Kidney (tissue), 14 donors: ENCODE data around the gene EHBP1. TPM values are rescaled to one million over a fixed set of nuclear protein-coding genes. Genes with fewer than 3 reads are reported as not detected.

ENCODE experiments used
- DNase-seq, 5 donors: peaks; one replicate each; pipeline ENCODE4 v3.0.0-alpha.2; 2013 to 2020
- FAIRE-seq: peaks from 2 replicates; lab custom pipeline; 2012; peaks lifted over from hg19 to GRCh38; lab: Jason Lieb, UNC
- H3K27ac ChIP-seq, 2 donors: one replicate each; pipeline ENCODE4 v1.7.0; 2013; ENCODE audit warnings: low read depth in 2 of 2, low read length in 2 of 2, inconsistent platforms in 1 of 2
- H3K27me3 ChIP-seq: one replicate; pipeline ENCODE4 v1.7.1; 2013; ENCODE audit warnings: low read length, inconsistent platforms; ENCODE audit not compliant: control insufficient read depth, insufficient read depth
- H3K36me3 ChIP-seq, 3 donors: one replicate each; pipeline versions ENCODE4 v1.7.0 to v1.7.1; 2013; ENCODE audit warnings: low read length in 3 of 3, control low read depth in 1 of 3, inconsistent platforms in 1 of 3; ENCODE audit not compliant: insufficient read depth in 3 of 3, control insufficient read depth in 2 of 3
- H3K4me1 ChIP-seq, 3 donors: one replicate each; pipeline versions ENCODE4 v1.7.0 to v1.7.1; 2013; ENCODE audit warnings: low read length in 3 of 3, inconsistent platforms in 1 of 3, low read depth in 1 of 3; ENCODE audit not compliant: control insufficient read depth in 2 of 3, insufficient read depth in 2 of 3
- H3K4me3 ChIP-seq, 3 donors: one replicate each; pipeline versions ENCODE4 v1.7.0 to v1.8.1; 2013; ENCODE audit warnings: low read length in 3 of 3, control low read depth in 1 of 3, inconsistent platforms in 1 of 3
- H3K9ac ChIP-seq, 3 donors: one replicate each; pipeline versions ENCODE4 v1.7.0 to v1.7.1; 2013; ENCODE audit warnings: low read length in 3 of 3, control low read depth in 1 of 3, inconsistent platforms in 1 of 3
- H3K9me3 ChIP-seq, 3 donors: one replicate each; pipeline versions ENCODE4 v1.7.0 to v1.7.1; 2013; ENCODE audit warnings: low read length in 3 of 3, control low read depth in 1 of 3, inconsistent platforms in 1 of 3; ENCODE audit not compliant: control insufficient read depth in 2 of 3, insufficient read depth in 1 of 3
- intact Hi-C: fragments of 100-400 bp; cut with DNase I; formaldehyde crosslinking; loops from one replicate; pipeline ENCODE4 v1.11.1; 2022
- polyA plus RNA-seq: library from polyadenylated mRNA; stranded (reverse); fragments of 350-450 nt; fragmentation: Illumina TruSeq; extraction: RNeasy Lipid Tissue Mini Kit (QIAGEN cat#74804); gene quantifications from one replicate; pipeline ENCODE4 v1.2.3, GENCODE V29; 2014; ENCODE audit warnings: low read depth, low replicate concordance; ENCODE audit not compliant: insufficient read depth
- total RNA-seq: library from RNA; stranded (reverse); fragmentation: NEBNext Ultra II Directional; extraction: Animal tissue kit (Norgen Biotek cat#: 25700); gene quantifications from one replicate; pipeline ENCODE4 v1.2.1, GENCODE V29; 2021
- TF ChIP-seq, protein P1 (sequence below): IDR thresholded peaks from 3 replicates; pipeline ENCODE4 v1.5.1; 2012; ENCODE audit warnings: mild to moderate bottlenecking, moderate library complexity, borderline replicate concordance; ENCODE audit not compliant: insufficient read depth; ENCODE audit errors: extremely low read depth
- donor health status: control.
- donor health status: control.
- donor health status: control.
- donor health status: control.
- donor health status: control.
- donor health status: DM: yes; HTN: yes; CAD: no.
- donor health status: Normal renal cell carcinoma (clear cell type).

The EHBP1 gene
- total and polyA plus RNA-seq, 2 donors from 2014 or later = 12.5 to 42.7 TPM

GRCh38 chr2:62994206-62994605 is 288.7 kb downstream of the EHBP1 start:
- H3K27ac ChIP-seq = no peak overlapping the region
- no peaks in the 10 kb centered on the region for H3K27me3 ChIP-seq
- intact Hi-C loops = no loop called here
- H3K4me3 ChIP-seq = no peak overlapping the region
- DNase-seq (no peak), FAIRE-seq (no peak)
- TF ChIP-seq, protein P1, sequence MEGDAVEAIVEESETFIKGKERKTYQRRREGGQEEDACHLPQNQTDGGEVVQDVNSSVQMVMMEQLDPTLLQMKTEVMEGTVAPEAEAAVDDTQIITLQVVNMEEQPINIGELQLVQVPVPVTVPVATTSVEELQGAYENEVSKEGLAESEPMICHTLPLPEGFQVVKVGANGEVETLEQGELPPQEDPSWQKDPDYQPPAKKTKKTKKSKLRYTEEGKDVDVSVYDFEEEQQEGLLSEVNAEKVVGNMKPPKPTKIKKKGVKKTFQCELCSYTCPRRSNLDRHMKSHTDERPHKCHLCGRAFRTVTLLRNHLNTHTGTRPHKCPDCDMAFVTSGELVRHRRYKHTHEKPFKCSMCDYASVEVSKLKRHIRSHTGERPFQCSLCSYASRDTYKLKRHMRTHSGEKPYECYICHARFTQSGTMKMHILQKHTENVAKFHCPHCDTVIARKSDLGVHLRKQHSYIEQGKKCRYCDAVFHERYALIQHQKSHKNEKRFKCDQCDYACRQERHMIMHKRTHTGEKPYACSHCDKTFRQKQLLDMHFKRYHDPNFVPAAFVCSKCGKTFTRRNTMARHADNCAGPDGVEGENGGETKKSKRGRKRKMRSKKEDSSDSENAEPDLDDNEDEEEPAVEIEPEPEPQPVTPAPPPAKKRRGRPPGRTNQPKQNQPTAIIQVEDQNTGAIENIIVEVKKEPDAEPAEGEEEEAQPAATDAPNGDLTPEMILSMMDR = no peak
- H3K9ac ChIP-seq = no peak overlapping the region
- H3K36me3 ChIP-seq = peaks cover 0 to 8% (median 5%) of the 10 kb centered on the region in 3 donors
- no peaks in the 10 kb centered on the region for H3K4me1 ChIP-seq
- H3K9me3 ChIP-seq = no peaks in the 10 kb centered on the region

- H3K36me3 ChIP-seq = peaks cover 0 to 7% (median 4%) of the 10 kb centered on the region in 3 donors
- H3K27ac ChIP-seq = no peak overlapping the region
- FAIRE-seq = no peak
- no peak overlapping the region for H3K4me3 ChIP-seq
- intact Hi-C loops = no loop called here
- H3K27me3 ChIP-seq = no peaks in the 10 kb centered on the region
- no peak for DNase-seq
- H3K9me3 ChIP-seq = no peaks in the 10 kb centered on the region
- TF ChIP-seq, protein P1 = no peak
- no peaks in the 10 kb centered on the region for H3K4me1 ChIP-seq
- no peak overlapping the region for H3K9ac ChIP-seq
These were observed 291.1 kb downstream of the EHBP1 start for GRCh38 chr2:62996534-62997186.

- Histone ChIP-seq H3K4me1 (no peaks in the 10 kb centered on the region), H3K4me3 (no peak overlapping the region), H3K27me3 (no peaks in the 10 kb centered on the region), H3K9ac (no peak overlapping the region), H3K27ac (no peak overlapping the region), H3K36me3 (peaks cover 0 to 7% (median 3%) of the 10 kb centered on the region in 3 donors), H3K9me3 (no peaks in the 10 kb centered on the region)
- FAIRE-seq (no peak), DNase-seq (no peak)
- TF ChIP-seq, protein P1 = no peak
- intact Hi-C loops = no loop called here
These were observed 293.4 kb downstream of the EHBP1 start for GRCh38 chr2:62998949-62999348.
